Measurements from ENCODE around the gene VWA8. TPM values are rescaled to one million over a fixed set of nuclear protein-coding genes. Genes with fewer than 3 reads are reported as not detected.

Gene VWA8
- total RNA-seq, 1 donor from 2014 or later, result 14.6 TPM

- no peak for DNase-seq (ENCODE audit: low read depth)
- TF ChIP-seq CTCF (IDR thresholded peaks at IDR 0.05; ENCODE audit: insufficient read depth, low read length, poor library complexity, severe bottlenecking), result no peak
- Histone ChIP-seq H3K36me3 (ENCODE audit: control insufficient read depth, insufficient read depth, low read length) (no peaks in the 10 kb centered on the region), H3K27me3 (ENCODE audit: control insufficient read depth, insufficient read depth, low read length) (no peaks in the 10 kb centered on the region), H3K4me3 (ENCODE audit: low read depth, low read length) (no peak overlapping the region)
Measured at GRCh38 chr13:41713405-41713804, 247.5 kb downstream of the VWA8 start.

- Histone ChIP-seq H3K36me3 (ENCODE audit: control insufficient read depth, insufficient read depth, low read length) (no peaks in the 10 kb centered on the region), H3K4me3 (ENCODE audit: low read depth, low read length) (no peak overlapping the region), H3K27me3 (ENCODE audit: control insufficient read depth, insufficient read depth, low read length) (no peaks in the 10 kb centered on the region)
- no peak for DNase-seq (ENCODE audit: low read depth)
- no peak for TF ChIP-seq CTCF (IDR thresholded peaks at IDR 0.05; ENCODE audit: insufficient read depth, low read length, poor library complexity, severe bottlenecking)
Measured at GRCh38 chr13:41710771-41711170, 250.1 kb downstream of the VWA8 start.

- Histone ChIP-seq H3K36me3 (ENCODE audit: control insufficient read depth, insufficient read depth, low read length) (no peaks in the 10 kb centered on the region), H3K27me3 (ENCODE audit: control insufficient read depth, insufficient read depth, low read length) (no peaks in the 10 kb centered on the region), H3K4me3 (ENCODE audit: low read depth, low read length) (no peak overlapping the region)
- no peak for DNase-seq (ENCODE audit: low read depth)
- no peak for TF ChIP-seq CTCF (IDR thresholded peaks at IDR 0.05; ENCODE audit: insufficient read depth, low read length, poor library complexity, severe bottlenecking)
Measured at GRCh38 chr13:41709511-41709910, 251.4 kb downstream of the VWA8 start.

- Histone ChIP-seq H3K27me3 (ENCODE audit: control insufficient read depth, insufficient read depth, low read length) (no peaks in the 10 kb centered on the region), H3K36me3 (ENCODE audit: control insufficient read depth, insufficient read depth, low read length) (no peaks in the 10 kb centered on the region), H3K4me3 (ENCODE audit: low read depth, low read length) (no peak overlapping the region)
- DNase-seq (ENCODE audit: low read depth), result no peak
- no peak for TF ChIP-seq CTCF (IDR thresholded peaks at IDR 0.05; ENCODE audit: insufficient read depth, low read length, poor library complexity, severe bottlenecking)
Measured at GRCh38 chr13:41708713-41709112, 252.2 kb downstream of the VWA8 start.

GRCh38 chr13:41707194-41707821, 253.6 kb downstream of the VWA8 start:
- Histone ChIP-seq H3K4me3 (ENCODE audit: low read depth, low read length) (no peak overlapping the region), H3K36me3 (ENCODE audit: control insufficient read depth, insufficient read depth, low read length) (no peaks in the 10 kb centered on the region), H3K27me3 (ENCODE audit: control insufficient read depth, insufficient read depth, low read length) (no peaks in the 10 kb centered on the region)
- no peak for TF ChIP-seq CTCF (IDR thresholded peaks at IDR 0.05; ENCODE audit: insufficient read depth, low read length, poor library complexity, severe bottlenecking)
- no peak for DNase-seq (ENCODE audit: low read depth)

- H3K27me3 ChIP-seq (ENCODE audit: control insufficient read depth, insufficient read depth, low read length), result no peaks in the 10 kb centered on the region
- TF ChIP-seq CTCF (IDR thresholded peaks at IDR 0.05; ENCODE audit: insufficient read depth, low read length, poor library complexity, severe bottlenecking), result no peak
- no peak overlapping the region for H3K4me3 ChIP-seq (ENCODE audit: low read depth, low read length)
- H3K36me3 ChIP-seq (ENCODE audit: control insufficient read depth, insufficient read depth, low read length), result no peaks in the 10 kb centered on the region
- DNase-seq (ENCODE audit: low read depth), result no peak
Measured at GRCh38 chr13:41706152-41706551, 254.8 kb downstream of the VWA8 start.
